Measurements from ENCODE around the gene FBXL16.
A peak's percentile ranks its signal among the peaks of the same experiment; 100 is the strongest.

The FBXL16 gene

DNA sequence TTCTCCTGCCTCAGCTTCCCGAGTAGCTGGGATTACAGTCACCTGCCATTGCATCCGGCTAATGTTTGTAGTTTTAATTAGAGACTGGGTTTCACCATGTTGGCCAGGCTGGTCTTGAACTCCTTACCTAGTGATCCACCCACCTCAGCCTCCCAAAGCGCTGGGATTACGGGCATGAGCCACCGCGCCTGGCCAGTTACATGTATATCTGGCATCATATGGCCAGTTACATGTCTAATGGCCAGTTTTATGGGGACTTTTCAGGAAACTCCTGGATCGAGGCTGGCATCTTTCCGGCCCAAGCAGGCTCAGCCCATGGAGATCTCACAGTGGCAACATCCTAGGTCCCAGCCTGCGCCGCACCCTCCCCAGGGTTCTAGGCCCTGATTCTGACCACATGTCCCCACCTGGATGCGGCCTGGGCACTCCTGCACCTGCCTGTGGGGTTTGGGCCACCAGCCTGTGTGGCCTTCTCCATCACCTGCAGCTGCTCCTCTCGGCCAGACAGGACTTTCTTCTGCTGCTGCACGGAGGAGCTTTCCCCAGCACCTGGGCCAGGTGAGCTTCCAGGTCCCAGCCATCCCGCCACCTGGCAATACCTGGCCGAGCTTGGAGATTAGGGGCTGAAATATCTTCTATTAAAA, 36.5 kb upstream of the FBXL16 start:
- peaks cover 9% of the 10 kb centered on the region for H3K36me3 ChIP-seq (ENCODE audit: insufficient read depth, low read length)
- no peaks in the 10 kb centered on the region for H3K27me3 ChIP-seq (ENCODE audit: insufficient read depth, low read length)
- H3K4me1 ChIP-seq (ENCODE audit: insufficient read depth, low read length), result peaks cover 11% of the 10 kb centered on the region
- no peak overlapping the region for H2AFZ ChIP-seq (ENCODE audit: low read depth, low read length)
- no peak overlapping the region for H3K4me3 ChIP-seq (ENCODE audit: low read length)
- H3K9me3 ChIP-seq (ENCODE audit: low read length), result no peaks in the 10 kb centered on the region

DNA sequence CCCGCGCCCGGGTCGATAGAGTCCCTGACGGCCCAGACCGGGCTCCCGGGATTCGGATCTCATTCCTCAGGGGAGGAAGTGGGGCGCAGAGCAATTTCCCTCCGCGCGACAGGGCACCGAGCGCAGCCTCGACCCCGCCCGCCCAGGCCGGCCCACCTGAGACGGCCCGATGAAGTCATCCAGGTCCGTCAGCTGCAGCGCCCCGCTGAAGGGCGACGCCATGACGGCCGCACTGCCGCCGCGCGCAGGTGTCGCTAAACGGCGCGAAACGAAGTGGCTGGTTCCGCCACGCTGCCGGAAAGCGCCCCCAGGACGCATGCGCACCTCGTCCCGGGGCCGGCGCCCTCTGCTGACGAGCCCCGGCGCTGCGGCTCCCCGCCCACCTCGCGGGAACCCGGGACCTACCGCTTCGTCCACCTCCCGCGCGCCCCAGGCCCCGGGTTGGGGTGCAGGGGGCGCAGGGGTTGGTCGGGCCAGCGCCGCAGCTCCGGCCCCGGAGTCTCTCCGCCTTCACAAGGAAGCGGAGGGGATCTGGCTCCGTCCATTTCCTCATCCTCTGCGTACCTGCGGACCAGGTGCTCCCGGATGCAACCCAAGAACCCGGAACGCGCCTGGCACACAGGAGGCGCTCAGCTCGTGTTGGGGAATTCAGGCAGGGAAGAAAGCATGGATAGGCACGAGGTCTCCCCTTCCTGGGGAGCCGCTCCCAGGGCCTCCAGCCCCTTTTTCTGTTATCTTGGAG, 35.3 kb upstream of the FBXL16 start, which contains the start of gene CIAO3:
CIAO3 (minus strand) TSS at position 234 of the 742 bp plus-strand sequence; CDS start at position 222, 12 bp downstream.
- Histone ChIP-seq H3K9me3 (ENCODE audit: low read length) (no peaks in the 10 kb centered on the region), H3K4me1 (ENCODE audit: insufficient read depth, low read length) (peaks cover 11% of the 10 kb centered on the region), H3K4me3 (ENCODE audit: low read length) (peak within 1 kb of the TSS; percentile 80), H3K36me3 (ENCODE audit: insufficient read depth, low read length) (peaks cover 17% of the 10 kb centered on the region), H3K27me3 (ENCODE audit: insufficient read depth, low read length) (no peaks in the 10 kb centered on the region), H2AFZ (ENCODE audit: low read depth, low read length) (peak within 1 kb of the TSS; percentile 88)

- Histone ChIP-seq H3K9me3 (ENCODE audit: low read length) (no peaks in the 10 kb centered on the region), H3K4me3 (ENCODE audit: low read length) (peak overlapping the region; percentile 80), H3K27me3 (ENCODE audit: insufficient read depth, low read length) (no peaks in the 10 kb centered on the region), H3K4me1 (ENCODE audit: insufficient read depth, low read length) (peaks cover 11% of the 10 kb centered on the region), H3K36me3 (ENCODE audit: insufficient read depth, low read length) (peaks cover 22% of the 10 kb centered on the region), H2AFZ (ENCODE audit: low read depth, low read length) (peak overlapping the region; percentile 75)
Observed at GRCh38 chr16:740459-740763, 34.8 kb upstream of the FBXL16 start.

DNA sequence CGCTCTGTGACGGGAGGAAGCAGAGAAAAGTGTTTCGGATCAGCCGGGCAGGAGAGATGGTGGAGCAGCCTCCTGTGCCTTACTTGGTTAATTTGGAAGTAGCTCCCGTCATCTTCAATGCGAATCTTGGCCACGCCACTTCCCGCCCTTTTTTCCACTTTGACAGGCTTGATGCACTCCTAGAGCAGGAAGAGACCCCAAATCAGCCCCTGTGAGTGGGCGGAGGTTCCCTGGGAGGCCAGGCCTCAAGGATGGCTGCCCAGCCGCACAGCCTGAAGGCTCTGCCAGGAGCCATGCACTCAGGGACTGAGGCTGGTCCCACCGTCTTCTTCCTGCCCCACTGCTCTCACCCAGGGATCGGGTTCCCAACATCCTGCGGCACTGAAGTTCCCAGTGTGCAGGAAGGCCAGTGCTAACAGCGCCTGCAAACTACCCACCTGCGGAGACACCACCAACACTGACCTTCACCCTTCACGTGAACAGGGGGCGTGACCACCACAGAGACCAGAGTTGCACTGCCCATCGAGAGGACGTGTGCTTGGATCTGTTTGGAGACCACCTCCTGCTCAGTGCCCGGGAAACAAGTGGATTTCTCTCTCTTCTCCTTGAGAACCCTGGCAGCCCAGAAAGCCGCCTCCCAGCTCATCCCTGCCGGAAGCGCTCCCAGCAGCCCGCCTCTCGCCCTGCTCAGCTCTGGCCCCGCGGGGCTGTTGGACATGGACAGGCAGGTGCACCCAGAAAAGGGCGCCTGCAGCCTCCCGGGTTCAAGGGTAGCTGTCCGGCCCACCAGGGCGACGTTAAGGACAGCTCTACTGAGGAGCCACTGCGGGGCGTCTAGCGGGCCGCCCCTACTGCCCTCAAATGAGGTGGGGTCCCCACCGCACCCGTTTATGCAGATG, 34.2 kb upstream of the FBXL16 start:
- Histone ChIP-seq H3K4me1 (ENCODE audit: insufficient read depth, low read length) (peaks cover 11% of the 10 kb centered on the region), H3K4me3 (ENCODE audit: low read length) (peak overlapping the region; percentile 80), H3K27me3 (ENCODE audit: insufficient read depth, low read length) (no peaks in the 10 kb centered on the region)

DNA sequence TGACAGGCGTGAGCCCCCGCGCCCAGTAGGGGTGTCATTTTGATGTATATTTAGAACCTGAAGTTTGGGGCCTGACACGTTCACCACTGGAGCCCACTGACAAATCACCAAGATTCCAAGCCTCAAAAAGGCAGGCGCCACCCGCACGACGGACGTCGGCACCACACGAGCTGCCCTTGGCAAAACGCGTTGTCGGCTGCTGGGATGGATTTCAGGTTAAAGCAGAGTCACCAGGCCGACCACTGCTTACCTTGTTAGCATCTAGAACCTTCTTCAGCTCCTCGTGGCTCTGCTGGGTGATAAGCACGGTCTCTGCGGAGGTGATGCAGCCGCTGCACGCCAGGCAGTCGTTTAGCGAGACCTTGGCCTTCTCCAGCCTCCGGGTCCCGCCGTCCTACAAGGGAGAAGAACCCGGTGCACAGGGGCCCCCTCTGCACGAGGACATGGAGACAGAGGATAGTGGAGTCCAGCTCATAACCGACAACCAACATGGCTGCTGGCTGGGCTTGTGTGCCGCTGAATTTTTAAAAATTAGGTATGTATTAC, 31.4 kb upstream of the FBXL16 start:
- H3K9me3 ChIP-seq (ENCODE audit: low read length), result no peaks in the 10 kb centered on the region
- no peak overlapping the region for H2AFZ ChIP-seq (ENCODE audit: low read depth, low read length)
- H3K36me3 ChIP-seq (ENCODE audit: insufficient read depth, low read length), result peaks cover 49% of the 10 kb centered on the region
- H3K27me3 ChIP-seq (ENCODE audit: insufficient read depth, low read length), result no peaks in the 10 kb centered on the region
- no peak overlapping the region for H3K4me3 ChIP-seq (ENCODE audit: low read length)
- H3K4me1 ChIP-seq (ENCODE audit: insufficient read depth, low read length), result peaks cover 11% of the 10 kb centered on the region

More for the DNA sequence above, 34.2 kb upstream of the FBXL16 start:
- peak overlapping the region; percentile 75 for H2AFZ ChIP-seq (ENCODE audit: low read depth, low read length)
- peaks cover 27% of the 10 kb centered on the region for H3K36me3 ChIP-seq (ENCODE audit: insufficient read depth, low read length)
- no peaks in the 10 kb centered on the region for H3K9me3 ChIP-seq (ENCODE audit: low read length)

- no peaks in the 10 kb centered on the region for H3K9me3 ChIP-seq (ENCODE audit: low read length)
- peaks cover 49% of the 10 kb centered on the region for H3K36me3 ChIP-seq (ENCODE audit: insufficient read depth, low read length)
- peaks cover 8% of the 10 kb centered on the region for H3K4me1 ChIP-seq (ENCODE audit: insufficient read depth, low read length)
- no peak overlapping the region for H2AFZ ChIP-seq (ENCODE audit: low read depth, low read length)
- no peak overlapping the region for H3K4me3 ChIP-seq (ENCODE audit: low read length)
- no peaks in the 10 kb centered on the region for H3K27me3 ChIP-seq (ENCODE audit: insufficient read depth, low read length)
Observed at GRCh38 chr16:735982-736453, 30.4 kb upstream of the FBXL16 start.

DNA sequence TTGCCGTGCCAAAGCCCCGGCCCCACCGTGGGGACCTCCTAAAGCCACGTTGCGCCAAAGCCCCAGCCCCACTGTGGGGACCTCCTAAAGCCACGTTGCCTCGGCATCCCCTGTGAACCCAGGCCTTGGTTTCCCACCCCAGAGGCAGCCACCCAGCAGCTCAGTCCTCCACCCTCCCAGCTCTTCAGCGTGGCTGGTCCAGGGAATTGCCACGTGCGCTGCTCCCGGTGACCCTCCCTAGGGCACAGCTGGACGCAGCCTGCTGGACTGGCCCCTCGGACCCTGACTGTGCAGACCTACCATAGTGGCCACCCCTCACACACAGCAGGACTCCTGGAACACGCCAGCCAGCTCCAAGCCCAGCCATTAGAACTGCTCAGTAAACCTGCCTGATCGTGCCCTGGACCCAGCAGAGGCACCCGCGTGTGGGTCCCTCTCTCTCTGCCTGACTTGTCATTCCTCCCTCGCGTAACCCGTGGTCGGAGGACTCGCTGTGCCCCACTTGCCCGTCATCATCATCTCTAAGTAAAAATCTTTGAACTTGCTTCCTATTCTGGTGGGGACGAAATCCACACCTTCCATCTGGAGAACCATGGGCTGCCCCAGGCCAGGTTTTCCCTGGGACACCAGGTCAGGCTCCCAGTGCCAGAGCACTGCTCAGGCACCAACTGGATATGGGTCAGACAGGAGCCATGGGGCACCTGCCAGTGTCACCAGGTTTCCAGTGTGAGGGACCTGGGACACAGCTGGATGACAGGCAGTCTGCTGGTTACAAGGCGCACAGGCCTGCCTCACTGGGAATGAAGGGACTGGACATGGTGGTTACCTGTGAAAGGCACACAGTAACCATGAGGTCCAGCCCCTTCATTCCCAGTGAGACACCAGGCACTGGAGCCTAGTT, 29.6 kb upstream of the FBXL16 start:
- H3K4me1 ChIP-seq (ENCODE audit: insufficient read depth, low read length), result peaks cover 8% of the 10 kb centered on the region
- H2AFZ ChIP-seq (ENCODE audit: low read depth, low read length), result no peak overlapping the region
- H3K36me3 ChIP-seq (ENCODE audit: insufficient read depth, low read length), result peaks cover 51% of the 10 kb centered on the region
- no peaks in the 10 kb centered on the region for H3K27me3 ChIP-seq (ENCODE audit: insufficient read depth, low read length)
- no peaks in the 10 kb centered on the region for H3K9me3 ChIP-seq (ENCODE audit: low read length)
- H3K4me3 ChIP-seq (ENCODE audit: low read length), result no peak overlapping the region

GRCh38 chr16:734208-734980, 28.8 kb upstream of the FBXL16 start:
- peaks cover 51% of the 10 kb centered on the region for H3K36me3 ChIP-seq (ENCODE audit: insufficient read depth, low read length)
- H2AFZ ChIP-seq (ENCODE audit: low read depth, low read length), result no peak overlapping the region
- no peaks in the 10 kb centered on the region for H3K9me3 ChIP-seq (ENCODE audit: low read length)
- H3K4me1 ChIP-seq (ENCODE audit: insufficient read depth, low read length), result peaks cover under 1% of the 10 kb centered on the region
- no peak overlapping the region for H3K4me3 ChIP-seq (ENCODE audit: low read length)
- H3K27me3 ChIP-seq (ENCODE audit: insufficient read depth, low read length), result no peaks in the 10 kb centered on the region

- no peaks in the 10 kb centered on the region for H3K27me3 ChIP-seq (ENCODE audit: insufficient read depth, low read length)
- H3K4me3 ChIP-seq (ENCODE audit: low read length), result no peak overlapping the region
- no peak overlapping the region for H2AFZ ChIP-seq (ENCODE audit: low read depth, low read length)
- no peaks in the 10 kb centered on the region for H3K9me3 ChIP-seq (ENCODE audit: low read length)
- peaks cover 1% of the 10 kb centered on the region for H3K4me1 ChIP-seq (ENCODE audit: insufficient read depth, low read length)
- peaks cover 51% of the 10 kb centered on the region for H3K36me3 ChIP-seq (ENCODE audit: insufficient read depth, low read length)
Observed at GRCh38 chr16:733382-734207, 28.0 kb upstream of the FBXL16 start.

DNA sequence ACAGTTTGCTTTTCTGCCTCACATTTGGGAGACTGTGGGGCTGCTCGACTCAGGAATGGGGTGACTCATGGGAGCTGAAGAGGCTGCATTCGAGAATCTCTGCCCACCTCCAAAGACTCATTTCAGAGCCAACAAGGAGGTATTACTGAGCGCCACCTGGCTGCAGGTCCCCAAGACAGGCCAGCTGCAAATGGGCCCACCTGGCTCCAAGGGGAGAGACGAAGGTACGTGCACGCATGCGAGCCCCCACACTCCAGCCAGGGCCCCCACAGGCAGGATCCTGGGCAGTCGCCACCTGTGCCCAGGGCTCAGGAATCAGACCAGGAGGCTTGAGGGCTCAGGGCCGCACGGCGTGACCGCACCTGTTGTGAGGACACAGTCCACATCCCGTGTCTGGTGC, 27.3 kb upstream of the FBXL16 start:
- peaks cover 4% of the 10 kb centered on the region for H3K4me1 ChIP-seq (ENCODE audit: insufficient read depth, low read length)
- H3K9me3 ChIP-seq (ENCODE audit: low read length), result no peaks in the 10 kb centered on the region
- H3K36me3 ChIP-seq (ENCODE audit: insufficient read depth, low read length), result peaks cover 49% of the 10 kb centered on the region
- H2AFZ ChIP-seq (ENCODE audit: low read depth, low read length), result no peak overlapping the region
- no peaks in the 10 kb centered on the region for H3K27me3 ChIP-seq (ENCODE audit: insufficient read depth, low read length)
- H3K4me3 ChIP-seq (ENCODE audit: low read length), result no peak overlapping the region

GRCh38 chr16:732332-732731, 26.7 kb upstream of the FBXL16 start:
- Histone ChIP-seq H3K36me3 (ENCODE audit: insufficient read depth, low read length) (peaks cover 44% of the 10 kb centered on the region), H3K27me3 (ENCODE audit: insufficient read depth, low read length) (no peaks in the 10 kb centered on the region), H3K4me1 (ENCODE audit: insufficient read depth, low read length) (peaks cover 9% of the 10 kb centered on the region), H3K4me3 (ENCODE audit: low read length) (no peak overlapping the region), H2AFZ (ENCODE audit: low read depth, low read length) (no peak overlapping the region), H3K9me3 (ENCODE audit: low read length) (no peaks in the 10 kb centered on the region)
